ENCODE measurements around the gene SFXN4. TPM values are rescaled to one million over a fixed set of nuclear protein-coding genes. Genes with fewer than 3 reads are reported as not detected.

SFXN4 gene
- total and polyA plus RNA-seq, 2 donors from 2014 or later = 21.9 to 59.7 TPM

DNA sequence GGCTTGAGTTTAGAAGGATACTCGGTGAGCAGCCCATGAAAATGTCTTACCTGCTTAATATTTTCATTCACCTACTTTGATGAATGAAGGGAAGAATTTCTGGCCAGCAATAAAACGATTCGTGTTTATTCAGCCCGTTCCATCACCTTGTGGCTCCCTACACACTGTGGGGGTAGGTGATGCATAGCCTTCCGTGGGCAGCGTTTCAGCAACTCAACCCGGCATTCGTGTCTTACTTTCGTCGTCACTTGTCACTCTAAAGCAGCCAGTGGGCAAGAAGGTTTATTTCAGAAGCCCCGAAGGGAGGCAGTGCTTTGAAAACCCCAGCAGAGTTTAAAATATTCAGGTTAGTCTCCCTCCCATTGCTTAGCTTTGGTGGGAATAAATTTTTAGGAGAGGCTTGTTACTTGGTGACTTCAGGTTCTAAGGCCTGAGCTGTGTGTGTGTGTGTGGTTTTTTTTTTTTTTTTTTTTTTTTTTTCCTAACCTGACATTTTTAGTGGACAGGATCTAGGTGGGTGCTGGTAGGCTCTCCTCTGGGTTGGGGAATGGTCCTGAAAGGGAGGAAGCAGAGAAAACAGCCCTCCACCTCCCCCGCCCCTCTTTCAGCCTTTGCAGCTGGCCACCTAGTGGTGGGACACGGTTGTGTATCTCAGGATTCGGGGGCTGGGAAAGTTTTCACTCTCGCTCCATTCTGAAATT, 43.7 kb upstream of the SFXN4 start:
- no peaks in the 10 kb centered on the region for H3K9me3 ChIP-seq (ENCODE audit: control insufficient read depth in 2 of 3, insufficient read depth in 1 of 3, low read length in 3 of 3)
- no peaks in the 10 kb centered on the region for H3K36me3 ChIP-seq (ENCODE audit: control insufficient read depth in 2 of 3, insufficient read depth in 3 of 3, low read length in 3 of 3)
- H3K4me1 ChIP-seq (ENCODE audit: control insufficient read depth in 2 of 3, insufficient read depth in 2 of 3, low read depth in 1 of 3, low read length in 3 of 3) = peaks cover 0 to 13% (median 2%) of the 10 kb centered on the region in 3 donors
- FAIRE-seq = no peak
- H3K27me3 ChIP-seq (ENCODE audit: control insufficient read depth, insufficient read depth, low read length) = no peaks in the 10 kb centered on the region
- peak overlapping the region in 2 of 3 donors; percentile 1 to 83 for H3K9ac ChIP-seq (ENCODE audit: low read length in 3 of 3)
- peak overlapping the region; percentile 81 to 92 for H3K27ac ChIP-seq (ENCODE audit: low read depth in 2 of 2, low read length in 2 of 2)
- peak overlapping the region in 2 of 3 donors; percentile 73 to 83 for H3K4me3 ChIP-seq (ENCODE audit: low read length in 3 of 3)
- intact Hi-C loops (cut with DNase I) = loop anchor here (10.0 kb wide), 1 partner anchor 236 kb away; no protein-coding TSS in a partner anchor
- DNase-seq = peak; percentile 64 to 84 (median 76)
- TF ChIP-seq, protein P1, sequence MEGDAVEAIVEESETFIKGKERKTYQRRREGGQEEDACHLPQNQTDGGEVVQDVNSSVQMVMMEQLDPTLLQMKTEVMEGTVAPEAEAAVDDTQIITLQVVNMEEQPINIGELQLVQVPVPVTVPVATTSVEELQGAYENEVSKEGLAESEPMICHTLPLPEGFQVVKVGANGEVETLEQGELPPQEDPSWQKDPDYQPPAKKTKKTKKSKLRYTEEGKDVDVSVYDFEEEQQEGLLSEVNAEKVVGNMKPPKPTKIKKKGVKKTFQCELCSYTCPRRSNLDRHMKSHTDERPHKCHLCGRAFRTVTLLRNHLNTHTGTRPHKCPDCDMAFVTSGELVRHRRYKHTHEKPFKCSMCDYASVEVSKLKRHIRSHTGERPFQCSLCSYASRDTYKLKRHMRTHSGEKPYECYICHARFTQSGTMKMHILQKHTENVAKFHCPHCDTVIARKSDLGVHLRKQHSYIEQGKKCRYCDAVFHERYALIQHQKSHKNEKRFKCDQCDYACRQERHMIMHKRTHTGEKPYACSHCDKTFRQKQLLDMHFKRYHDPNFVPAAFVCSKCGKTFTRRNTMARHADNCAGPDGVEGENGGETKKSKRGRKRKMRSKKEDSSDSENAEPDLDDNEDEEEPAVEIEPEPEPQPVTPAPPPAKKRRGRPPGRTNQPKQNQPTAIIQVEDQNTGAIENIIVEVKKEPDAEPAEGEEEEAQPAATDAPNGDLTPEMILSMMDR (IDR thresholded peaks at IDR 0.05; ENCODE audit: borderline replicate concordance, extremely low read depth, insufficient read depth) = peak; percentile 80

DNA sequence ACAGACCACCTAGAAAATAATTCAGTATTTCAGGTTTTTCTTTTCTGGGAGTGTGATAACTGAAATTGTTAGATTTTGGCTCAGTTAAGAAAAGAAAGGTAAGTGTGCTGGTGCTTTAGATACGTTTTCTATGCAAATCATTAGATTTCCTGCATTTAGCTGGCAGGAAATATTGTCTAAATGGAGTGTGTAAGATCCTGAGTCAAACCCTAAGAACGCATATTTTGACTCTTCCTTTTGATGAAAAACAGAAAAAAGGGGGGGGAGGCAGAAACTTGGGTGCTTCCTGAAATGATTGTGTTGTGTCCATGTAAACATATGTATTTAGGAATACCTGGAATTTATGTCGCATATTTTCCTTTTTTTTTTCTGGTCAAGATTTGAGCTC, 43.0 kb upstream of the SFXN4 start:
- TF ChIP-seq, protein P1 (IDR thresholded peaks at IDR 0.05; ENCODE audit: borderline replicate concordance, extremely low read depth, insufficient read depth) = no peak
- FAIRE-seq (no peak), DNase-seq (no peak)
- Histone ChIP-seq H3K36me3 (ENCODE audit: control insufficient read depth in 2 of 3, insufficient read depth in 3 of 3, low read length in 3 of 3) (no peaks in the 10 kb centered on the region), H3K4me3 (ENCODE audit: low read length in 3 of 3) (peak overlapping the region; percentile 61 to 83 (median 73)), H3K9me3 (ENCODE audit: control insufficient read depth in 2 of 3, insufficient read depth in 1 of 3, low read length in 3 of 3) (no peaks in the 10 kb centered on the region), H3K9ac (ENCODE audit: low read length in 3 of 3) (peak overlapping the region; percentile 24 to 83 (median 72)), H3K4me1 (ENCODE audit: control insufficient read depth in 2 of 3, insufficient read depth in 2 of 3, low read depth in 1 of 3, low read length in 3 of 3) (peaks cover 0 to 13% (median 2%) of the 10 kb centered on the region in 3 donors), H3K27me3 (ENCODE audit: control insufficient read depth, insufficient read depth, low read length) (no peaks in the 10 kb centered on the region), H3K27ac (ENCODE audit: low read depth in 2 of 2, low read length in 2 of 2) (peak overlapping the region; percentile 81 to 92)
- intact Hi-C loops (cut with DNase I) = loop anchor here (10.0 kb wide), 1 partner anchor 236 kb away; no protein-coding TSS in a partner anchor

- Histone ChIP-seq H3K27ac (ENCODE audit: low read depth in 2 of 2, low read length in 2 of 2) (peak overlapping the region; percentile 81 to 92), H3K4me1 (ENCODE audit: control insufficient read depth in 2 of 3, insufficient read depth in 2 of 3, low read depth in 1 of 3, low read length in 3 of 3) (peaks cover 0 to 13% (median 2%) of the 10 kb centered on the region in 3 donors), H3K36me3 (ENCODE audit: control insufficient read depth in 2 of 3, insufficient read depth in 3 of 3, low read length in 3 of 3) (no peaks in the 10 kb centered on the region), H3K9me3 (ENCODE audit: control insufficient read depth in 2 of 3, insufficient read depth in 1 of 3, low read length in 3 of 3) (no peaks in the 10 kb centered on the region), H3K27me3 (ENCODE audit: control insufficient read depth, insufficient read depth, low read length) (no peaks in the 10 kb centered on the region), H3K4me3 (ENCODE audit: low read length in 3 of 3) (peak overlapping the region; percentile 61 to 83 (median 73)), H3K9ac (ENCODE audit: low read length in 3 of 3) (peak overlapping the region; percentile 24 to 83 (median 72))
- intact Hi-C loops (cut with DNase I) = loop anchor here (10.0 kb wide), 1 partner anchor 237 kb away; no protein-coding TSS in a partner anchor
- DNase-seq = peak in 4 of 5 donors; percentile 49 to 84 (median 68)
- FAIRE-seq = no peak
- TF ChIP-seq, protein P1 (IDR thresholded peaks at IDR 0.05; ENCODE audit: borderline replicate concordance, extremely low read depth, insufficient read depth) = no peak
Measured at GRCh38 chr10:119207713-119208552, 42.4 kb upstream of the SFXN4 start.
